ENCODE measurements around the gene TRAPPC10.
"Not testable (repeated sequence)": the region's sequence is repeated elsewhere in the genome, so short reads cannot be mapped to it uniquely, and the experiment has no call there.

DNA sequence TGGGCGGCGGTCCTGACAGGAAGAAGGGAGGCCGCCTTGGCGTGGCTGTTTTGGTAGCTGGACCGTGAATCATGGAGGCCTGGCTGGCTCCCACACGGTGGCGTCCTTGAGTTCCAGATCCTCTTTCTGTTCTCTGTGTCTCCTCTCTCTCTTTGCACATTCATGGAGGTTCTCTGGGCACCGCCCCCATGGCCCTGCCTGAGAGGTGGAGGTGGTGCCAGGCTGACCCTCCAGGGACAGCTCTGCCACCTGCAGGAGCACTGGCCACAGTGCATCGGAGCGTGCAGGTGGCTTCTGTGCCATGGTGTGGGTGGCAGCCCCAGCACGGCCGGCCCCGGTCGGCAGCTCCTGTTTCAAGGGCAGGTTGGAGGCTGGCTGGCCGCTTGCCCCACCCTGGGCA lies 125.9 kb downstream of the TRAPPC10 start:
- TF ChIP-seq, protein P1, sequence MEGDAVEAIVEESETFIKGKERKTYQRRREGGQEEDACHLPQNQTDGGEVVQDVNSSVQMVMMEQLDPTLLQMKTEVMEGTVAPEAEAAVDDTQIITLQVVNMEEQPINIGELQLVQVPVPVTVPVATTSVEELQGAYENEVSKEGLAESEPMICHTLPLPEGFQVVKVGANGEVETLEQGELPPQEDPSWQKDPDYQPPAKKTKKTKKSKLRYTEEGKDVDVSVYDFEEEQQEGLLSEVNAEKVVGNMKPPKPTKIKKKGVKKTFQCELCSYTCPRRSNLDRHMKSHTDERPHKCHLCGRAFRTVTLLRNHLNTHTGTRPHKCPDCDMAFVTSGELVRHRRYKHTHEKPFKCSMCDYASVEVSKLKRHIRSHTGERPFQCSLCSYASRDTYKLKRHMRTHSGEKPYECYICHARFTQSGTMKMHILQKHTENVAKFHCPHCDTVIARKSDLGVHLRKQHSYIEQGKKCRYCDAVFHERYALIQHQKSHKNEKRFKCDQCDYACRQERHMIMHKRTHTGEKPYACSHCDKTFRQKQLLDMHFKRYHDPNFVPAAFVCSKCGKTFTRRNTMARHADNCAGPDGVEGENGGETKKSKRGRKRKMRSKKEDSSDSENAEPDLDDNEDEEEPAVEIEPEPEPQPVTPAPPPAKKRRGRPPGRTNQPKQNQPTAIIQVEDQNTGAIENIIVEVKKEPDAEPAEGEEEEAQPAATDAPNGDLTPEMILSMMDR (IDR thresholded peaks at IDR 0.05), result not testable (repeated sequence)
- not testable (repeated sequence) for TF ChIP-seq EZH2 (IDR thresholded peaks at IDR 0.05; ENCODE audit: borderline replicate concordance, insufficient read depth, low read depth, low read length, poor library complexity, severe bottlenecking)
